Measurements from ENCODE around the gene ACTMAP.
A peak's percentile ranks its signal among the peaks of the same experiment; 100 is the strongest.
"Not testable (repeated sequence)": the region's sequence is repeated elsewhere in the genome, so short reads cannot be mapped to it uniquely, and the experiment has no call there.

The ACTMAP gene

GRCh38 chr19:40777645-40777936, 27.3 kb upstream of the ACTMAP start:
- Histone ChIP-seq H3K4me3 (ENCODE audit: low read depth, low read length) (peak overlapping the region; percentile 66), H3K27me3 (replicated peaks) (no peaks in the 10 kb centered on the region), H3K36me3 (replicated peaks) (no peaks in the 10 kb centered on the region), H3K27ac (peak overlapping the region; percentile 90)
- in situ Hi-C loops (cut with HindIII; ENCODE audit: low pct_ligation_motif_present, low sequenced_read_pairs): no loop called here
- no peak for DNase-seq
- no peak for TF ChIP-seq CTCF (IDR thresholded peaks at IDR 0.05; ENCODE audit: low read depth, low read length, missing control alignments)

GRCh38 chr19:40776932-40777644, 26.8 kb upstream of the ACTMAP start:
- H3K4me3 ChIP-seq (ENCODE audit: low read depth, low read length): peak overlapping the region; percentile 66
- TF ChIP-seq CTCF (IDR thresholded peaks at IDR 0.05; ENCODE audit: low read depth, low read length, missing control alignments): peak; percentile 2
- H3K27ac ChIP-seq: peak overlapping the region; percentile 90
- in situ Hi-C loops (cut with HindIII; ENCODE audit: low pct_ligation_motif_present, low sequenced_read_pairs): no loop called here
- H3K36me3 ChIP-seq (replicated peaks): no peaks in the 10 kb centered on the region
- peak; percentile 95 for DNase-seq
- no peaks in the 10 kb centered on the region for H3K27me3 ChIP-seq (replicated peaks)

GRCh38 chr19:40776364-40776763, 26.1 kb upstream of the ACTMAP start:
- Histone ChIP-seq H3K36me3 (replicated peaks) (no peaks in the 10 kb centered on the region), H3K27ac (no peak overlapping the region), H3K27me3 (replicated peaks) (no peaks in the 10 kb centered on the region), H3K4me3 (ENCODE audit: low read depth, low read length) (no peak overlapping the region)
- no peak for DNase-seq
- no peak for TF ChIP-seq CTCF (IDR thresholded peaks at IDR 0.05; ENCODE audit: low read depth, low read length, missing control alignments)
- in situ Hi-C loops (cut with HindIII; ENCODE audit: low pct_ligation_motif_present, low sequenced_read_pairs): no loop called here

- Histone ChIP-seq H3K27ac (no peak overlapping the region), H3K4me3 (ENCODE audit: low read depth, low read length) (peak overlapping the region; percentile 37), H3K27me3 (replicated peaks) (no peaks in the 10 kb centered on the region), H3K36me3 (replicated peaks) (no peaks in the 10 kb centered on the region)
- DNase-seq: no peak
- TF ChIP-seq CTCF (IDR thresholded peaks at IDR 0.05; ENCODE audit: low read depth, low read length, missing control alignments): no peak
- in situ Hi-C loops (cut with HindIII; ENCODE audit: low pct_ligation_motif_present, low sequenced_read_pairs): no loop called here
Measured at GRCh38 chr19:40775632-40776022, 25.4 kb upstream of the ACTMAP start.

- TF ChIP-seq CTCF (IDR thresholded peaks at IDR 0.05; ENCODE audit: low read depth, low read length, missing control alignments): no peak
- Histone ChIP-seq H3K27me3 (replicated peaks) (no peaks in the 10 kb centered on the region), H3K4me3 (ENCODE audit: low read depth, low read length) (peak within 1 kb of the TSS; percentile 37), H3K36me3 (replicated peaks) (no peaks in the 10 kb centered on the region), H3K27ac (no peak within 1 kb of the TSS)
- no peak for DNase-seq
- in situ Hi-C loops (cut with HindIII; ENCODE audit: low pct_ligation_motif_present, low sequenced_read_pairs): no loop called here
Measured at GRCh38 chr19:40774916-40775631, 24.8 kb upstream of the ACTMAP start, which contains the start of gene MIA. TSS of gene MIA (plus strand) at chr19:40775521. CDS start at chr19:40775543, 22 bp downstream.

- H3K4me3 ChIP-seq (ENCODE audit: low read depth, low read length); H3K27ac ChIP-seq; in situ Hi-C loops (cut with HindIII; ENCODE audit: low pct_ligation_motif_present, low sequenced_read_pairs); H3K36me3 ChIP-seq (replicated peaks); DNase-seq; H3K27me3 ChIP-seq (replicated peaks): not testable (repeated sequence)
Measured at GRCh38 chr19:40771101-40771862, 21.0 kb upstream of the ACTMAP start.

Data from brain microvascular endothelial cell (primary cell).